GM21360 (cell line): ENCODE measurements around the gene CEACAM16.
"Not testable (repeated sequence)": the region's sequence is repeated elsewhere in the genome, so short reads cannot be mapped to it uniquely, and the experiment has no call there.

ENCODE experiments used
- ATAC-seq: cut with Tn5 transposase; IDR thresholded peaks from one replicate; pipeline ENCODE4 v1.9.1; 2021; ENCODE audit warnings: mild to moderate bottlenecking, moderate library complexity; ENCODE audit not compliant: unreplicated experiment

CEACAM16 gene

GRCh38 chr19:44698492-44699201, at the start of gene CEACAM16:
Gene CEACAM16, plus strand, starts transcription at chr19:44699151. Its CDS starts 2,306 bp downstream, at chr19:44701457.
- no peak for ATAC-seq

DNA sequence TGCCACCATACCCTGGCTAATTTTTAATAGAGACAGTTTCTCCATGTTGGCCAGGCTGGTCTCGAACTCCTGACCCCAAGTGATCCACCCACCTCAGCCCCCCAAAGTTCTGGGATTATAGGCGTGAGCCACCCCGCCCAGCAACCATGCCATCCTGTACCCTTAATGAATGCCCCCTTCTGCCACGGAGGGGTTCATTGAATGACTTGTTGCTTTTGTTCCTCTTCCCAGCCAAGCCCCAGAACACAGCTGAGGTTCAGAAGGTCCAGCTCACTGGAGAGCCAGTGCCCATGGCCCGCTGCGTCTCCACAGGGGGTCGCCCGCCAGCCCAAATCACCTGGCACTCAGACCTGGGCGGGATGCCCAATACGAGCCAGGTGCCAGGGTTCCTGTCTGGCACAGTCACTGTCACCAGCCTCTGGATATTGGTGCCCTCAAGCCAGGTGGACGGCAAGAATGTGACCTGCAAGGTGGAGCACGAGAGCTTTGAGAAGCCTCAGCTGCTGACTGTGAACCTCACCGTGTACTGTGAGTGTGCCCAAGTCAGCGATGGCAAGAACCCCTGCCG, 49.3 kb upstream of the CEACAM16 start:
- no peak for ATAC-seq

DNA sequence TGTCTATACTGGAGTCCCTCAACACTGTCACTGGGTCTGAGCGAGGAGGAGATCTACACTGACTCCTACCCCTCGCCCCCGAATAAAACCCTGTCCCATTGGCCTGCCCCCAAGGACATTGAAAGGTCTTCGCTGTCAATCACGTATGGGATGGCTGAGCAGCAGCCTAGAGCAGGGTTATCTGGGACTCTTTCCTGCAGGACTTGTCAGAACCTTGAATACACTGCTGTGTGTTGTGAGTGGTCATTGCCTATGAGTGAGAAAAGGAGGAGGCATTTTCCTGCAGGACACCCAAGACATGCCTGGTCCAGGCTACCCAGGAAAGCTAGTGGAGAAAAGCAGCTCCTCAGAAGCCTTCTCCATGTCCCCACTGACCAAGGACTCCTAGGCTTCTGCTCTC, 45.6 kb upstream of the CEACAM16 start:
- no peak for ATAC-seq

- ATAC-seq: peak; percentile 84
These were observed 44.8 kb upstream of the CEACAM16 start for GRCh38 chr19:44653977-44654774.

- ATAC-seq: no peak
These were observed 41.6 kb upstream of the CEACAM16 start for GRCh38 chr19:44657211-44657921.

DNA sequence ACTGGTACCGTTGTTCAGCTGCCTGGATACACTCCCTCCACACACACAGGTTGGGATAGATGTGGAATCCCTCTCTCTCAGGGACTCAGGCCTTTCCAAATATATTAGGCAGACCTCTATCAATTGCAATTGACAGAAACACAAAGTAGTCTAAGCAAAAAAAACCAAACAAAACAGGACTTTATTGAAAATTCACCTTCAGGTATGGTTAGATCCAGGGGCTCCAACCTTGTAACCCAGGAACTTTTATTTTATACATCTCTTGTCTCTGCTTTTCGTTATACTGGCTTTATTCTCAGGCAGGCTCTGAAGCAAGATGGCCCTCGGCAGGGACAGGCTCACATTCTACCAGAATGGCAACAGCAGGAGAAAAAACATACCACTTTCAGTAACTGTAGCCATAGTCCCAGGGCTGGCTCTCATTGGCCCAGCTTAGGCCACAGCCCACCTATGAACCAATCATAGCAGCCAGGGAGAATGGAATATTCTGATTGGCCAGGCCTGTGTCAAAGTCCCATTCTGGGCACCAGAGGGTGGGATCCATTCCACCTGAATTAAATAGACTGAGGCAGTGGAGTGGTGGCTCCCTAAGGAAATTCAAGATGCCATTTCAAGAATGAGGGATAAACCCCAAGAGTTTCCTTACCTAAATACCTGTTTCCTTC, 40.8 kb upstream of the CEACAM16 start:
- no peak for ATAC-seq

GRCh38 chr19:44660081-44660480, 38.9 kb upstream of the CEACAM16 start:
- no peak for ATAC-seq

DNA sequence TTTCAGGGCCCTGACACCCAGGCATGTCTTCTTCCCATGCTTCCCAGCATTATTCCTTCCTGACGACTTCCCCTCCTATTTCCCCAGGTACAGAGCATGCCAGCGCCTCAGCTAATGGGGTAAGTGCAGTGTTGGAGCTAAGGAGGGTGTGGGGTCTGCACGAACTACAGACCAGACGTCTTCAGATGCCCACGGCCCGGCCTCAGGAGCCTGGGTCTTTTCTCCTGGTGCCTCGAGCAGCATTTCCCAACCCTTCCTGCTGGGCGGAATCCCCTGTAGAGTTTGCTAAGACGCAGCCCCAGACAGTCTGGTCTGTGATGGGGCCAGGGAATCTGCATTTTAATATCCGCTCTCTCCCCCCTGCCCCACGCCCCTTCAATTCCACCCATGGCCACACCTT, 37.7 kb upstream of the CEACAM16 start:
- ATAC-seq: no peak

- ATAC-seq: no peak
These were observed 37.0 kb upstream of the CEACAM16 start for GRCh38 chr19:44661904-44662303.

- ATAC-seq: no peak
These were observed 36.1 kb upstream of the CEACAM16 start for GRCh38 chr19:44662691-44663385.

DNA sequence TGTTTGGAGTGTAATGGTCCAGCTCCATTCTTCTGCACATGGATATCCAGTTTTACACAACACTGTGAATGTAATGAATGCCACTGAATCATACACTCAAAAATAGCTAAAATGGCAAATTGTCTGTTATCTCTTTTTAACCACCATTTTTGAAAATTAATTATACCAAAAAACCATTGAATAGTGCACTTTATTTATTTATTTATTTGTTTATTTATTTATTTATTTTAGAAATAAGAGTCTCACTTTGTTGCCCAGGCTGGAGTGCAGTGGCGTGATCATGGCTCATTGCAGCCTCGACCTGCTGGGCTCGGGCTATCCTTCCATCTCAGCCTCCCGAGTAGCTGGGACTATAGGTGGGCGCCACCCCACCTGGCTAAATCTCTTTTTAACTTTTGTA, 35.0 kb upstream of the CEACAM16 start:
- ATAC-seq: no peak

- no peak for ATAC-seq
These were observed 34.0 kb upstream of the CEACAM16 start for GRCh38 chr19:44664976-44665375.

DNA sequence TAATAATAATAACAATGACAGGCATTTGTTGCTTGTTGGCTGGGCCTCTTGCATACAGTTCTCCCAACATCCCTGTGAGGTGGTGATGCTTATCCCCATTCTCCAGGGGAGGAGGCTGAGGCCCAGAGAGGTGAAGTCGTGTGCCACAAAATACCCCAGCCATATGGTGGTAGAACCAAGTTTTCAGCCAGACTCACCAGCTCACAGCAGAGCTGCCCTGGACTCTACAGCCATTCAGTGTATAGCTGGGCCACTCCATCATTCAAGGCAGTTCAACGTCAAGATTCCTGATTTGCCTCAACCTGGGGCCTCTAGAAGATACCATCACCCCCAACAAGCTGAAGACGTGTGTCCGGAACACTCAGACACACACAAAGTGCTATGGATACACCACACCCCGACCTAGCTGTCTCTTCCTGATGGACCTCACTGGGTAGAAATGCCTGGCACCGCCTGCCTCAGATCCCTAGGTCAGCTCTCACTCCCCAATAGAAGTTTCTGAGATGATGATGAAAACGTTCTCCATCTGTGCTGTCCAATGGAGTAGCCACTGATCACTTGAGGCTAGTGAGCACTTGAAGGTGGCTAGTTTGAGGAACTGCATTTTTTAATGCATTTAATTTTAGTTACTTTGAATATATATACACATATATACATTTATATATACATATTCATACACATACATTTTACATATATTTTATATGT, 31.9 kb upstream of the CEACAM16 start:
- no peak for ATAC-seq

DNA sequence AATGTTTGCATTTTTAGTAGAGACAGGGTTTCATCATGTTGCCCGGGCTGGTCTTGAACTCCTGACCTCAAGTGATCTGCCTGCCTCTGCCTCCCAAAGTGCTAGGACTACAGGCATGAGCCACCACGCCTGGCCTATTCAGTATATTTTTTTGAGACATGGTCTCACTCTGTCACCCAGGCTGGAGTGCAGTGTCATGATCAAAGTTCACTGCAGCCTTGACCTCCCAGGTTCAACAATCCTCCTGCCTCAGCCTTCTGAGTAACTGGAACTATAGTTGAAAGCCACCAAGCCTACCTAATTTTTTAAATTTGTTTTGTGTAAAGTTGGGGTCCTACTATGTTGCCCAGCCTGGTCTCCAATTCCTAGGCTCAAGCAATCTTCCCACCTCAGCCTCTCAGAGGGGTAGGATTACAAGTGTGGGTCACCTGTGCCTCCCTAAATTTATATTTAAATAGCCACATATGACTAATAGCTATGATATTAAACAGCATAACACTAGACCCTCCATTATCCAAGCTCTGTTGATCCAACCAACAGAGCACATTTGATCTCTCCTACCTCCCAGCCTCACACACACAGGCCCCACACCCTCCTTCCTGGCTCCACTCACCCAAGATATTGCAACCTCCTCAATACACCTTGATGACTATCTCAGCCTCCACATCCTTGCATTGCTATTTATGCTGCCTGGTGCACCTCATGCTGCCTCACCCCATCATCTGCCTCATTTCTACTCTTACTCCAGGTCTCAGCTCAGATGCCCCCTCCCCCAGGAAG, 29.8 kb upstream of the CEACAM16 start:
- no peak for ATAC-seq

DNA sequence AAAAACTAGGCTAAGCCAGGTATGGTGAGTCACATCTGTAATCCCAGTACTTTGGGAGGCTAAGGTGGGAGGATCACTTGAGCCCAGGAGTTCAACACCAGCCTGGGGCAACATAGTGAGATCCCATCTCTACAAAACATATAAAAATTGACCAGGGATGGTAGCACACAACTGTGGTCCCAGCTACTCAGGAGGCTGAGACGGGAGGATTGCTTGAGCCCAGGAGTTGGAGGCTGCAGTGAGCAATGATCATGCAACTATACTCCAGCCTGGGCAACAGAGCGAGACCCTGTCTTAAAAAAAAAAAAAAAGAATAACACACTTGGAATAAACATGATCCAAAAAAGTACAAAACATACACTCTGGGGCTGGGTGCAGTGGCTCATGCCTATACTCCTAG, 28.9 kb upstream of the CEACAM16 start:
- not testable (repeated sequence) for ATAC-seq

DNA sequence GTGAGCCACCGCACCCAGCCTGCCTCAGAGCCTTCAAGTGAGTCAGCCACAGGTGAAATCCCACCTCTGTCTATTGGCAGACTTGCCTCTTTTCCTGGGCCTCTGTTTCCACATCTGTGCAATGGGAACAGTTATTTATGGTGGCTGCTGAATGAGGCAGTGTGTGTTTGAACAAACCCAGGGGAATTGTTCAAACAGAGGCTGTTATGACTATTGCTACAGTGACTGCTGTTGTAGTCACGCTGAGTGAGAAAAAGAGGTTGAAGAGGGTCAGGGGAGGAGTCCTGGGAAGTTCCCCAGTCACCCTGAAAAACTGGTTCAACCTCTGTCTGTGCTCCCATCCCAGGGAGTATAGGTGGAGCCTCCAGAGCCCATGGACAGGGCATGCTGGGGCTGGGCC, 27.6 kb upstream of the CEACAM16 start, which contains the start of gene CEACAM19:
Gene CEACAM19 (plus strand): TSS at position 83 of the 400 bp plus-strand sequence. CDS start 450 bp downstream, outside the sequence.
- no peak for ATAC-seq

DNA sequence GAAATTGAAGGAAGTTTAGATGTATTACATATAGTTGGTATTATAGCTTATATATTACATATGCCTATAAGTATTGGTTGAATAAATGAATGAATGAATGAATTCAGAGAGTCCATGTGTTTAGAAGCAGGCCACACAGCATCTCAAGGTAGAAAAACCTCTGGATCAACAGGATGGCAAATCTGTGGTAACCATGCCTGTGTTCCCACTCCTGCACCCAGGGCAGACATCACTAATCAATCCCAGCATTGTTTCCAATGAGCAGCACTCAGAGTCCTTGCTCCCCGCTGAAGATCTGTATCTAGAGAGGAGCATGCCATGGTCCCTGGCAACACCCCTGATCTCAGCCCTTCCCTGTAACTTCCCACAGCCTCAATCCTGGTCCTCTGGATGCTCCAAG, 26.7 kb upstream of the CEACAM16 start:
- ATAC-seq: no peak

DNA sequence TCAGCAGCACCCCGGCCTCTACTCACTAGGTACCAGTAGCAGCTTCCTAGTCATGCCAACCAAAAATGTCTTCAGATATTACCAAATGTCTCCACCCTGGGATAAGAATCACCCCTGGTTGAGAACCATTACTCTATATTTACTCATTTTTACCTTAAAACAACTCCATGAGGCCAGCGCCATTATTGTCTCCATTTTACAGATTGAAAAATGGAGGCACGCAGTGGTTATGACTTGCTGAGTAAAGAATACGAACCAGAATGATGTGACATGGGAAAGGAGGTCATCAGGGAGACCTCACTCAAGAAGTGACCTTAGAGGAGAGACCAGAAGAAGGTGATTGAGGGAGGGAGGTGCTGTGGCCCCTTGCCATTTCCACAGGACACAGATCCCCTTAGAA, 25.4 kb upstream of the CEACAM16 start:
- no peak for ATAC-seq

DNA sequence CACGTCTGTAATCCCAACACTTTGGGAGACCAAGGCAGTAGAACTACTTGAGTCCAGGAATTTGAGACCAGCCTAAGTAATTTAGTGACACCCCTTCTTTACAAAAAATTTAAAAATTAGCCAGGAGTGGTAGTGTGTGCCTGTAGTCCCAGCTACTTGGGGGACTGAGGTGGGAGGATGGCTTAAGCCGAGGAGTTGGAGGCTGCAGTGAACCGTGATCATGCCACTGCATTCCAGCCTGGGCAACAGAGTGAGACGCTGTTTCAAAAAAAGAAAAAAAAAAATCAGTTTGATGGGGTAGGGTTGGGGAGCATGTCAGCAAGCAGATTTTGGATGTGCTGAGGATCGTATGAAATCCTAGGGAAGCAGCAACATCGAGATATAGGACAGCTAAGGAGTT, 23.4 kb upstream of the CEACAM16 start:
- no peak for ATAC-seq
